HAP-1 (cell line): ENCODE measurements around the gene RRM1.

ENCODE experiments used
- DNase-seq, 2 experiments: peaks; one replicate each; pipeline ENCODE4 v3.0.0-alpha.2; 2016 to 2020; ENCODE audit warnings: low spot score in 2 of 2
- H3K27me3 ChIP-seq: fragments of 250-450 bp; sonication (Bioruptor Pico); 2 replicates; pipeline ENCODE4 v1.5.1; 2020; ENCODE audit warnings: low read depth, mild to moderate bottlenecking, moderate library complexity
- H3K36me3 ChIP-seq: fragments of 250-450 bp; sonication (Bioruptor Pico); replicated peaks from 2 replicates; pipeline ENCODE4 v1.5.1; 2020; ENCODE audit warnings: mild to moderate bottlenecking
- H3K4me1 ChIP-seq: fragments of 250-450 bp; sonication (Bioruptor Pico); 2 replicates; pipeline ENCODE4 v1.5.1; 2020; ENCODE audit warnings: mild to moderate bottlenecking
- H3K4me3 ChIP-seq: fragments of 250-450 bp; sonication (Bioruptor Pico); 2 replicates; pipeline ENCODE4 v1.5.1; 2020; ENCODE audit warnings: mild to moderate bottlenecking, moderate library complexity
- H3K9me3 ChIP-seq: fragments of 250-450 bp; sonication (Bioruptor Pico); 2 replicates; pipeline ENCODE4 v1.5.1; 2020; ENCODE audit warnings: mild to moderate bottlenecking, moderate library complexity
- in situ Hi-C: fragments of 300-500 bp; cut with MboI; formaldehyde crosslinking; loops from 3 replicates; pipeline ENCODE4 v1.14.3; 2020; ENCODE audit warnings: low sequenced_read_pairs, inconsistent platforms, mixed read lengths

Gene RRM1

GRCh38 chr11:4178813-4179662 lies 84.4 kb downstream of the RRM1 start:
- in situ Hi-C loops: no loop called here
- H3K9me3 ChIP-seq: no peaks in the 10 kb centered on the region
- H3K27me3 ChIP-seq: no peaks in the 10 kb centered on the region
- H3K4me3 ChIP-seq: no peak overlapping the region
- H3K4me1 ChIP-seq: no peaks in the 10 kb centered on the region
- no peak for DNase-seq
- no peaks in the 10 kb centered on the region for H3K36me3 ChIP-seq

DNA sequence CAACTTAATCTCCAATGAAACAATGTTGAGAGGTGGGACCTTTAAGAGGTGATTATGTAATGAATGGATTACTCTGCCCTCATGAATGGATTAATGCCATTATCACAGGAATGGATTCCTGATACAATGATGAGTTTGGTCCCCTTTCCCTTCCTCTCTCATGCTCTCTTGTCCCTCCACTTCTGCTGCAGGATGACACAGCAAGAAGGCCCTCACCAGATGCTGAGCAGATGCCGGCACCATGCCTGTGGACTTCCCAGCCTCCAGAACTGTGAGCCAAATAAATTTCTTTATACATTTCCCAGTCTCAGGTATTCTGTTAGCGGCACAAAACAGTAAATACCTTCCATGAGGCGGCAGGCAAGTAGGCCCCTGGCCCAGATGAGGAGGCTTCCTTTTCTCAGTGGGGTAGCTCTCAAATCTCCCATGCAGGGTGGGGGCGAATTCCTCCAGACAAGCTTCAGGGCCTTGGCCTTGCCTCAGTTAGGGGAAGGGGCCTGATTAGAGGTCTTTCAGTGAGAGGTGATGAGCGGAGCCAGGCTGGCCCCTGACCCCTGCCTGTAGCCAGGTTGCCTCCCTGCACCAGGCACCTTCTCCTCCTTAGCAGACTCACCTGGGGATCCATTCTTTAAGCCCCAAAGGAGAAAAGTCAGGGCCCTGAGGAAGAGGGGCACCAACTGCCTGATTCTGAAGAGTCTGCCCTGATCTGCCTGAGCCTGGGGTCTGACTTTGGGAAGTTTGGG lies 86.0 kb downstream of the RRM1 start:
- Histone ChIP-seq H3K9me3 (no peaks in the 10 kb centered on the region), H3K27me3 (no peaks in the 10 kb centered on the region), H3K4me3 (no peak overlapping the region), H3K4me1 (no peaks in the 10 kb centered on the region), H3K36me3 (no peaks in the 10 kb centered on the region)
- DNase-seq: no peak
- in situ Hi-C loops: loop anchor here (5.0 to 10.0 kb wide), 2 partner anchors 312 to 364 kb away; partner anchors contain the start of gene OR52M1

DNA sequence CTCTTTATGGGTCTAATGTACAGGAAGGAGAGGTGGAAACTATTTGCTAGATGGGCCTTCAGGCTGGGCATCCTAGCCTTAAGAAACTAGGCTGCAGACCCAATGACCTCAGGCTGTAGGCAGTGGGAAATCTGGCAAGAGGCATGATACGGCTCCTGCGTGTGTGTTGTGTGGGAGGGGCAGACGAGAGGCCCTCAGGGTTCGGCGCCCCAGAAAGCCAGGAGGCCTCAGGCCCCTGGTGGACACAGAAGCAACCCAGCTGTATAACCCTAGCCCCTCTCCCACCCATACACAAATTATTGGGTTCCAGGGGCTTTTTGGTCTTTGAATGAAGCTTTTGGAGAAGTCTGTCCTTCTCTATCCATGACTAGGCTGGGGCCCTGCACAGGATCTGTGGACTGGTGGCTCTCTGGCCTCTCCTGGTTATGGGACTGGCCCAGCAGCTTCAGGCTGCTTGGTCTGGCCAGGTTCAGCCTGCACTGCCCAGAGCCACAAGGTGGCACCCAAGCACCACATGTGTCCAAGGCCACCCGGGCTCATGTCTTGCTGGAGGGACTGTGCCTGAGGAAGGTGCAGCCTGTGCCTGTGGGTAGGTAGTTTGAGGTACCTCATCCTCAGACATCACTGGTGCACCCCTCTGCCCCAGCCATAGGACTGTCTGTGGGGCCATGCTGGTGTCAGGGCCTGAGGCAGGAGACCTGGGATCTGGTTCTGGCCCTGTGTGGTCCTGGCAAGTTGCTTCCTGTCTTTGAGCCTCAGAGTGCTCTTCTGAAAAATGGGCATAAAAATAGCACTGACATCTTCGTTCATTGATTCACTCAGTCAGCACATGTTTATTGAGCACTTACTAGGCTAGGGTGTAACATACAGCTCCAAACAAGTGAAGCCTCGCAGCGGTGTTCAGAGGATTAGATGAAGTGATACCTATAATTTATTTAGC lies 87.5 kb downstream of the RRM1 start:
- Histone ChIP-seq H3K4me3 (no peak overlapping the region), H3K36me3 (no peaks in the 10 kb centered on the region), H3K27me3 (no peaks in the 10 kb centered on the region), H3K4me1 (no peaks in the 10 kb centered on the region), H3K9me3 (no peaks in the 10 kb centered on the region)
- in situ Hi-C loops: loop anchor here (5.0 to 10.0 kb wide), 2 partner anchors 310 to 363 kb away; partner anchors contain the start of gene OR52M1
- peak; percentile 38 to 78 for DNase-seq

DNA sequence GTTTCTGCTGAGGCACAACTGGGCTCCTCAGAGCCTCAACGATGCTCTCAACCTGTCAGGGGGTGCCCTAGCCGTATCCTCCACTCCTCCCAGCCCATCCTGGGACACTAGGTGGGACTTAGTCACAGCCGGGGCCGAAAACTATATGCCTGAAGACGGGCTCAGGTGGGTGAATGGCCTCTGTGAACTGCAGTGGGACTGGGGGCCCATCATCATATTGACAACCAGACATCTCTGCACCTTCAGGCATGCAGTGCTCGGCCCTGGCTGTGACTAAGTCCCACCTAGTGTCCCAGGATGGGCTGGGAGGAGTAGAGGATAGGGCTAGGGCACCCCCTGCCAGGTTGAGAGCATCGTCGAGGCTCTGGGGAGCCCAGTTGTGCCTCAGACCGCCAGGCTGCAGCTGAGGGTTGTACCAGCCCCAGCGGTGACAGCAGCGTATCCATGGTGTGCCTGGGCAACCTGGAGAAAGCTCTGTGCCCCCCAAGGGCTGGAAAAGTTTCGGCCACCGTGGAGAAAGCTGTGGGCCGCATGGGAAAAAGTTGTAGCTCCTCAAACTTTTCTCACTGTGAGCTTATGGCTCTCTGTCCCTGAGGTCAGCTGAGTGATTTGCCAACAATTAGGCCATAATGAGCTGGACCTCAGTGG lies 88.9 kb downstream of the RRM1 start:
- Histone ChIP-seq H3K4me1 (no peaks in the 10 kb centered on the region; the same call in 1 of the 2 replicates), H3K4me3 (no peak overlapping the region), H3K27me3 (no peaks in the 10 kb centered on the region), H3K9me3 (no peaks in the 10 kb centered on the region), H3K36me3 (no peaks in the 10 kb centered on the region)
- no peak for DNase-seq
- in situ Hi-C loops: loop anchor here (5.0 to 10.0 kb wide), 2 partner anchors 309 to 361 kb away; partner anchors contain the start of gene OR52M1

DNA sequence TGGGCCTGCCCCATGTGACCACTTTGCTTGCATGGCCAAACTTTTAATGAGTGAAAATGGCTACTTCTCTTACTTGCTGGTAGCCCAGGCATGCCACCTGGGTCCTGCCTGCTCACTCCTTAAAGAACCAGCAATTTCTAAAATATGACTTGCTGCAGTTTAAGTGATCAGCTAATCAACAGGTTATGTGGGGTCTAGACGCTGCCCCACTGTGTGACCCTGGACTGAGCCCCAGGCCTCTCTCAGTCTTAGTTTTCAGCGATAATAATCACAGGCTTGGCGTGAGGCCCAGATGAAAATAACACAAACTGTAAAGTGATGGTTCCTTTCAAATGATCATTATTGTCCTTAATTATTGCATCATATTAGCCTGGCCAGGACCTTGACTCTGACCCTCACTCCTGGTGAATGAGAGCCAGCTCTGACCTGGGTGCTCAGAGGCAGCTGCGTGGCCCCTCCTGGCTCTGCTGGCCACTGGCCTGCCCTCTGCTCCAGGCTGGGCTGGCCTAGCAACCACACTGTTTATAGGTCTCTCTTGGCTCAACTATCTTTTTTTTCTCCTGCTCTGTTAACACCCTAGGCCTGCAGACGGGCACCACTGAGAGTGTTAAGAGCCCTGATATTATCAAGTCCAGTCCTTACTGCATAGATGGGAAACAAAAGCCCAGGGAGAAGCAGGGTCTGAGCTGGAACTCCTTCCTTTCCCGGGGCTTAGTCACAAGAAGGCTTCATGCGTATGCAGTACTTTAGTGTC lies 89.7 kb downstream of the RRM1 start:
- in situ Hi-C loops: loop anchor here (5.0 to 10.0 kb wide), 2 partner anchors 308 to 360 kb away; partner anchors contain the start of gene OR52M1
- no peaks in the 10 kb centered on the region for H3K9me3 ChIP-seq
- DNase-seq: no peak
- no peaks in the 10 kb centered on the region for H3K36me3 ChIP-seq
- H3K27me3 ChIP-seq: no peaks in the 10 kb centered on the region
- H3K4me1 ChIP-seq: no peaks in the 10 kb centered on the region; the same call in 1 of the 2 replicates
- H3K4me3 ChIP-seq: no peak overlapping the region

DNA sequence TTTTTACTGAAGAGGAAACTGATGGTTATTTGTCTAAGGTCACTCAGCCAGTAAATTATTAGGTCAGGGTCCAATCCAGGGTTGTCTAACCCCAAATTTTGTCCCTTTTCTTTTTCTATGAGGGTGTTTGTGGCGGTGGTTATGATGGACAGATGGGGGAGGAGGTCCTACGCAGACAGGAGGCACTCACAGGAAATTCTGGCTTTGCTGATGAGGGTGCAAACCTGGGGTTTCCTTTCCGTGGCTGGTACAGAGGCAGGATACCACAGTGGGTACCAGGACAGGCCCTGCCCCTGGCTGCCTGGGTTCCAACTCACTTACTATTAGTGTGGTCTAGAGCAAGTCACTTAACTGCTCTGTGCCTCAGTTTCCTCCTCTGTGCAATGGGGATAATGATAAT lies 91.0 kb downstream of the RRM1 start:
- DNase-seq: no peak
- Histone ChIP-seq H3K27me3 (no peaks in the 10 kb centered on the region), H3K9me3 (no peaks in the 10 kb centered on the region), H3K36me3 (no peaks in the 10 kb centered on the region), H3K4me1 (no peaks in the 10 kb centered on the region; the same call in 1 of the 2 replicates), H3K4me3 (no peak overlapping the region)
- in situ Hi-C loops: loop anchor here (10.0 kb wide), 1 partner anchor 359 kb away; the partner anchor contains the start of gene OR52M1

- no peaks in the 10 kb centered on the region for H3K36me3 ChIP-seq
- in situ Hi-C loops: loop anchor here (10.0 kb wide), 1 partner anchor 358 kb away; the partner anchor contains the start of gene OR52M1
- no peak for DNase-seq
- H3K4me3 ChIP-seq: peak overlapping the region; percentile 45
- H3K4me1 ChIP-seq: no peaks in the 10 kb centered on the region; the same call in 1 of the 2 replicates
- H3K9me3 ChIP-seq: no peaks in the 10 kb centered on the region
- no peaks in the 10 kb centered on the region for H3K27me3 ChIP-seq
Measured at GRCh38 chr11:4186464-4187054, 92.0 kb downstream of the RRM1 start.

GRCh38 chr11:4187055-4187988 lies 92.7 kb downstream of the RRM1 start:
- in situ Hi-C loops: loop anchor here (10.0 kb wide), 1 partner anchor 357 kb away; the partner anchor contains the start of gene OR52M1
- peak overlapping the region; percentile 45 for H3K4me3 ChIP-seq

More at GRCh38 chr11:4187055-4187988, 92.7 kb downstream of the RRM1 start:
- H3K27me3 ChIP-seq: no peaks in the 10 kb centered on the region
- H3K36me3 ChIP-seq: no peaks in the 10 kb centered on the region
- H3K9me3 ChIP-seq: no peaks in the 10 kb centered on the region
- peak; percentile 81 to 92 for DNase-seq
- no peaks in the 10 kb centered on the region; the same call in 1 of the 2 replicates for H3K4me1 ChIP-seq
